Measurements from ENCODE around the gene TELO2.

Gene TELO2

DNA sequence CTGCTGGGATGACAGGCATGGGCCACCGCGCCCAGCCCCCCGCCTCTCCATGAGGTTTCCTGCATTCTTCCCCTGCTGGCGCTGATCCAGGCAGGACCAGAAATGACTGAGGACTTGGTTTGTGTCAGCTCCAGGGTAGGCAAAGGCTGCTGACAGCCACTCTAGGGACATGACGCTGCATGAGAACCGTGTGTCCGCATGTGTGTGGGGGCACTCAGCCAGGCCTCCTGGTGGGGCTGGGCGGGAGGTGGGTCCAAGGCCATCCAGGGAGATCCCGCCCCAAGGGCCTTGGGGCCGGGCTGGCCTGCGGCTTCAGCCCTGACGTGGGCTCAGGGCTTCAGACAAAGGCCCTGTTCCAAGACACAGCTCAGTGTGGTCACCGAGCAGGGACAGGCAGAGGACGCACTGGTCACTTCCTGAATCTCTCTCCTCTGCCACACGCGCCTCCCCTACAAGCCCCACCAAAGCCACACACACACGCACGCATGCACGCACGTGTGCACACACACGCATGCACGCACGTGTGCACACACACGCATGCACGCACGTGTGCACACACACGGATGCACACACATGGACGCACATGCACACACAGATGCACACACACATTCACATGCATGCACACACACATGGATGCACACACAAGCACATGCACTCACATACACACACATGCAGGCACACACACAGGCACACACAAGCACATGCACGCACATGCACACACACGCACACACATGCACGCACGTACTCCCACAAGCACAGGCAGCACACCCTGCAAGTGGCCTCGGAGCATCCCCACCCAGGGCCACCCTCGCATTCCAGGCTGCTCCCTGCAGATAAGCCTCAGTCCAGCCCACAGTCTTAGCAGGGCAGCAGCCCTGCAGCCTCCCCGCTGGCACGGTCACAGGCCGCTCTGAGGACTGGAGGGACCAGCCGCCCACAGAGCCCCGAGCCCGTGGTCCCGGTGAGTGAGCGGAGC lies 35.0 kb downstream of the TELO2 start:
- Histone ChIP-seq H3K4me3 (ENCODE audit: low read length) (no peak overlapping the region), H3K27ac (ENCODE audit: low read depth, low read length) (no peak overlapping the region), H3K27me3 (ENCODE audit: control insufficient read depth, low read length) (no peaks in the 10 kb centered on the region), H3K4me1 (ENCODE audit: control insufficient read depth, low read length) (no peaks in the 10 kb centered on the region), H3K79me2 (ENCODE audit: control insufficient read depth, low read length) (no peaks in the 10 kb centered on the region), H3F3A (ENCODE audit: control insufficient read depth, insufficient read depth) (no peaks in the 10 kb centered on the region), H3K9me3 (ENCODE audit: control insufficient read depth, insufficient read depth, low read length) (no peaks in the 10 kb centered on the region), H3K36me3 (ENCODE audit: control insufficient read depth, low read length) (no peaks in the 10 kb centered on the region), H3K9me2 (replicated peaks; ENCODE audit: control insufficient read depth, low read length) (no peaks in the 10 kb centered on the region), H4K20me1 (ENCODE audit: control insufficient read depth, insufficient read depth, low read depth, low read length) (no peaks in the 10 kb centered on the region), H3K4me2 (ENCODE audit: low read length) (no peak overlapping the region)
- TF ChIP-seq EZH2phosphoT487 (IDR thresholded peaks at IDR 0.05; ENCODE audit: borderline replicate concordance, low read length), result no peak
- TF ChIP-seq, protein P1, sequence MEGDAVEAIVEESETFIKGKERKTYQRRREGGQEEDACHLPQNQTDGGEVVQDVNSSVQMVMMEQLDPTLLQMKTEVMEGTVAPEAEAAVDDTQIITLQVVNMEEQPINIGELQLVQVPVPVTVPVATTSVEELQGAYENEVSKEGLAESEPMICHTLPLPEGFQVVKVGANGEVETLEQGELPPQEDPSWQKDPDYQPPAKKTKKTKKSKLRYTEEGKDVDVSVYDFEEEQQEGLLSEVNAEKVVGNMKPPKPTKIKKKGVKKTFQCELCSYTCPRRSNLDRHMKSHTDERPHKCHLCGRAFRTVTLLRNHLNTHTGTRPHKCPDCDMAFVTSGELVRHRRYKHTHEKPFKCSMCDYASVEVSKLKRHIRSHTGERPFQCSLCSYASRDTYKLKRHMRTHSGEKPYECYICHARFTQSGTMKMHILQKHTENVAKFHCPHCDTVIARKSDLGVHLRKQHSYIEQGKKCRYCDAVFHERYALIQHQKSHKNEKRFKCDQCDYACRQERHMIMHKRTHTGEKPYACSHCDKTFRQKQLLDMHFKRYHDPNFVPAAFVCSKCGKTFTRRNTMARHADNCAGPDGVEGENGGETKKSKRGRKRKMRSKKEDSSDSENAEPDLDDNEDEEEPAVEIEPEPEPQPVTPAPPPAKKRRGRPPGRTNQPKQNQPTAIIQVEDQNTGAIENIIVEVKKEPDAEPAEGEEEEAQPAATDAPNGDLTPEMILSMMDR (IDR thresholded peaks at IDR 0.05; ENCODE audit: low read depth, low read length, poor library complexity, severe bottlenecking), result no peak

DNA sequence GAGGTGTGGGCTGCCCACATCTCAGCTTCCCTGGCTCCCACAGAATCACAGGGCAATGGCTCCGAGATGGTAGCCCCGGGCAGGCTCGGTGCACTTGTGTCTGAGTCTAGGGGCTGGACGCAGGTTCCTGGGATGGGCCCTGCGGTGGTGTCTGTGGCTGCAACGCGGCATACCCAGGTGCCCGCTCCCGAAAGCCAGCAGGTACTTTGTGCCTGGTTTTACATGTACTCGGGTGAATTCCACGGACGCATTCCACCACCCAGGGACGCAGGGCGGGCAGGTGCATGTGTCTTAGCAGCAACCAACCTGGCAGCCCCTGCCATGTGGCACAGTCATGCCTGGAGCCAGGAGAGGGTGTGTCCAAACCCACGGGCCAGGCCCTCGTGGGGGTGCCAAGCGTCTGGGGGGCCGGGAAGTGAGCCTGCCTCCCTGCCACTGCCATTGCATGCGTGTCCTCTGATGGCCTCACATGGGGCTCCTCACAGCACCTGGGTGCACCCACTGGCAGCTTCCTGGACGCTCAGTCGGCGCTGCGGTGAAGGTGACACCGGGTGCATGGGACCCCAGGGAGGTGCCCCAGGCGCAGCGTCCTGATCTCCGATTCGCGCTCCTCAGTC lies 35.9 kb downstream of the TELO2 start:
- Histone ChIP-seq H3K36me3 (ENCODE audit: control insufficient read depth, low read length) (no peaks in the 10 kb centered on the region), H3K27ac (ENCODE audit: low read depth, low read length) (no peak overlapping the region)

DNA sequence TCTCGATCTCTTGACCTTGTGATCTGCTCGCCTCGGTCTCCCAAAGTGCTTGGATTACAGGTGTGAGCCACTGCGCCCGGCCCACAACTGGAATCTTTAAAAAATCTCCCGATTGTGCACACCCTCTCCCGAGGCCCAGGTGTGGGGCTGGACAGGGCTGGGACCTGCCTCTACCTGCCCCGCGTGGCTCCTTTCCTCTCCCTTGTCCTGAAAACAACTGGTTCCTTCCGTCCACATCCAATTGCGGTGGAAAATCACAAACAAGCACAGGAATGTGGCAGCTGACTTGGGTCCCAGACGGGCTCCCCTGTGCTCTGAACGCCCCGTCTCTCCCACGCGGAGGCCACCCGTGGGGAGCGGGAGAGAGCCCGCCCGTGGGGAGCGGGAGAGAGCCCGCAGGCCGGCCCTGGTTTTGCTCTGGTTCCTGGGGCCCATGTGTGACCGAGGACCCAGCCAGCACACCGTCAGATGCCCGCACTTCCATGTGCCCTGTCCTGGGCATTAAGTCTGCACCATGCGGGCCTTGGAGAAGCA lies 37.3 kb downstream of the TELO2 start:
- H3K9me2 ChIP-seq (replicated peaks; ENCODE audit: control insufficient read depth, low read length), result no peaks in the 10 kb centered on the region
- H4K20me1 ChIP-seq (ENCODE audit: control insufficient read depth, insufficient read depth, low read depth, low read length), result no peaks in the 10 kb centered on the region
- H3K36me3 ChIP-seq (ENCODE audit: control insufficient read depth, low read length), result no peaks in the 10 kb centered on the region
- no peak overlapping the region for H3K4me3 ChIP-seq (ENCODE audit: low read length)
- no peaks in the 10 kb centered on the region for H3K9me3 ChIP-seq (ENCODE audit: control insufficient read depth, insufficient read depth, low read length)
- peaks cover 4% of the 10 kb centered on the region; the same call in 1 of the 2 replicates for H3K4me1 ChIP-seq (ENCODE audit: control insufficient read depth, low read length)
- H3K27me3 ChIP-seq (ENCODE audit: control insufficient read depth, low read length), result no peaks in the 10 kb centered on the region
- no peak overlapping the region for H3K4me2 ChIP-seq (ENCODE audit: low read length)
- H3K27ac ChIP-seq (ENCODE audit: low read depth, low read length), result no peak overlapping the region
- H3F3A ChIP-seq (ENCODE audit: control insufficient read depth, insufficient read depth), result no peaks in the 10 kb centered on the region
- no peak for TF ChIP-seq EZH2phosphoT487 (IDR thresholded peaks at IDR 0.05; ENCODE audit: borderline replicate concordance, low read length)
- TF ChIP-seq, protein P1 (IDR thresholded peaks at IDR 0.05; ENCODE audit: low read depth, low read length, poor library complexity, severe bottlenecking), result no peak
- no peaks in the 10 kb centered on the region for H3K79me2 ChIP-seq (ENCODE audit: control insufficient read depth, low read length)

More for the DNA sequence above, 35.9 kb downstream of the TELO2 start:
- H3K4me3 ChIP-seq (ENCODE audit: low read length), result no peak overlapping the region
- no peaks in the 10 kb centered on the region for H4K20me1 ChIP-seq (ENCODE audit: control insufficient read depth, insufficient read depth, low read depth, low read length)
- TF ChIP-seq EZH2phosphoT487 (IDR thresholded peaks at IDR 0.05; ENCODE audit: borderline replicate concordance, low read length), result no peak
- TF ChIP-seq, protein P1 (IDR thresholded peaks at IDR 0.05; ENCODE audit: low read depth, low read length, poor library complexity, severe bottlenecking), result no peak
- H3F3A ChIP-seq (ENCODE audit: control insufficient read depth, insufficient read depth), result no peaks in the 10 kb centered on the region
- no peak overlapping the region for H3K4me2 ChIP-seq (ENCODE audit: low read length)
- H3K9me3 ChIP-seq (ENCODE audit: control insufficient read depth, insufficient read depth, low read length), result no peaks in the 10 kb centered on the region
- no peaks in the 10 kb centered on the region for H3K27me3 ChIP-seq (ENCODE audit: control insufficient read depth, low read length)
- no peaks in the 10 kb centered on the region for H3K79me2 ChIP-seq (ENCODE audit: control insufficient read depth, low read length)
- H3K4me1 ChIP-seq (ENCODE audit: control insufficient read depth, low read length), result peaks cover 4% of the 10 kb centered on the region; the same call in 1 of the 2 replicates
- H3K9me2 ChIP-seq (replicated peaks; ENCODE audit: control insufficient read depth, low read length), result no peaks in the 10 kb centered on the region
